Upper lobe of right lung (tissue), 1 donor: ENCODE measurements around the gene NDUFS4. TPM values are rescaled to one million over a fixed set of nuclear protein-coding genes. Genes with fewer than 3 reads are reported as not detected.

Experiments
- ATAC-seq: fragments of 200-7000 bp; cut with Tn5 transposase; one replicate; pipeline ENCODE4 v1.9.1; 2020; ENCODE audit warnings: mild to moderate bottlenecking, moderate library complexity
- DNase-seq: peaks from one replicate; pipeline ENCODE4 v3.0.0-alpha.2; 2020
- H3K27ac ChIP-seq: fragments of 200-600 bp; one replicate; pipeline ENCODE4 v1.8.0; 2022
- H3K27me3 ChIP-seq: fragments of 200-600 bp; one replicate; pipeline ENCODE4 v1.8.0; 2022; ENCODE audit warnings: mild to moderate bottlenecking
- H3K36me3 ChIP-seq: fragments of 200-600 bp; one replicate; pipeline ENCODE4 v1.8.0; 2022
- H3K4me1 ChIP-seq: fragments of 200-600 bp; one replicate; pipeline ENCODE4 v1.8.0; 2022
- H3K4me3 ChIP-seq: fragments of 200-600 bp; one replicate; pipeline ENCODE4 v1.8.0; 2022; ENCODE audit warnings: mild to moderate bottlenecking
- H3K9me3 ChIP-seq: fragments of 200-600 bp; one replicate; pipeline ENCODE4 v1.8.0; 2022
- CTCF ChIP-seq: fragments of 200-600 bp; IDR thresholded peaks from one replicate; pipeline ENCODE4 v1.8.0; 2022; ENCODE audit warnings: antibody characterized with exemption
- intact Hi-C: fragments of 100-400 bp; cut with DNase I; formaldehyde crosslinking; loops from one replicate; pipeline ENCODE4 v1.11.0; 2022
- total RNA-seq: library from RNA; stranded (reverse); fragmentation: NEBNext Ultra II Directional; extraction: Animal tissue kit (Norgen Biotek cat#: 25700); gene quantifications from one replicate; pipeline ENCODE4 v1.2.1, GENCODE V29; 2021
- donor health status: DM: no; HTN: yes; CAD: no; lungs with severe emphysema.

NDUFS4 gene
- total RNA-seq, 1 donor from 2014 or later: 54.1 TPM

DNA sequence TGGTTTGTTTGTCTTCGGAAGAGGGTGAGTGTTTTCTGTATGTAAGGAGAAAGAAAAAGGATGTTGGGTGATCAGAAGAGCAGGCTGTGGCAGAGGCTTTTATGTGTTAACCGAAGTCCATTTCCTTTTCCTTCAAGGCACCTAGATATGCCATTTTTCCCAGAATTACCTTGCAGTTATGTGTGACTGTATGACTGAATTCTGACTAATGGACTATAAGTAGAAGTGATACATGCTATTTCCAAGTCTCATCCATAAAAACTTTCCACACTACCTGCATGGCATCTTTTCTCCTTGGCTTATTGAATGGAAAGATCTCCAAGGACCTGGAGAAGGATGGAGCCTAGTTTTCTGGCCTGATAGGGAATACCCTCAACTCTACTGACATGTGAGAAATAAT is 10.6 kb upstream of the NDUFS4 start:
- no peak for TF ChIP-seq CTCF
- Histone ChIP-seq H3K4me3 (no peak overlapping the region), H3K27ac (no peak overlapping the region), H3K27me3 (no peaks in the 10 kb centered on the region), H3K9me3 (no peaks in the 10 kb centered on the region), H3K36me3 (no peaks in the 10 kb centered on the region), H3K4me1 (no peaks in the 10 kb centered on the region)
- ATAC-seq (no peak), DNase-seq (no peak)
- intact Hi-C loops: no loop called here

DNA sequence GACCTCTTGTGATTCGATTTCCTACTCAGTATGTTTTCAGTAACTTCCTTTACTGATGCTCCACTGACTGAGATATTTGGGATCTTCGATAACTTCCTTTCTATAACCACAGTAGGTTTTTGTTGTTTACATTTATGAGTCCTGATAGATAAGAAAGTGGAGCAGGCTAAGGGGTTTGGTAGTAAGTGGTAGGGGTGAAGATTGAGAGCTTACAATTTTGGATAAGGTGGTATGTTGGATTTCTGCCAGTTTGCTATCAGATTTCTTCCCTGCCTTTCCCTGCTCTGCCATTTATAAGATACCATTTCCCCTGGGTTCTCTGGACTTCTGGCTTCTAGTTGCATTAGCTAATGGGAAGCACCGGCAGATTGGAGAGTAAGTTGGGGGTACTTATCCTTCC is 7.9 kb upstream of the NDUFS4 start:
- Histone ChIP-seq H3K27ac (no peak overlapping the region), H3K4me1 (no peaks in the 10 kb centered on the region), H3K27me3 (peaks cover 10% of the 10 kb centered on the region), H3K4me3 (no peak overlapping the region), H3K9me3 (no peaks in the 10 kb centered on the region), H3K36me3 (no peaks in the 10 kb centered on the region)
- no peak for TF ChIP-seq CTCF
- intact Hi-C loops: no loop called here
- ATAC-seq (no peak), DNase-seq (no peak)

- no peak for TF ChIP-seq CTCF
- intact Hi-C loops: no loop called here
- DNase-seq (no peak), ATAC-seq (no peak)
- peaks cover 10% of the 10 kb centered on the region for H3K27me3 ChIP-seq
- no peak overlapping the region for H3K27ac ChIP-seq
- no peak overlapping the region for H3K4me3 ChIP-seq
- H3K4me1 ChIP-seq: no peaks in the 10 kb centered on the region
- H3K36me3 ChIP-seq: no peaks in the 10 kb centered on the region
- H3K9me3 ChIP-seq: no peaks in the 10 kb centered on the region
Measured at GRCh38 chr5:53554444-53554843, 6.0 kb upstream of the NDUFS4 start.

- no peaks in the 10 kb centered on the region for H3K4me1 ChIP-seq
- TF ChIP-seq CTCF: no peak
- no peak overlapping the region for H3K4me3 ChIP-seq
- no peaks in the 10 kb centered on the region for H3K9me3 ChIP-seq
- peaks cover 10% of the 10 kb centered on the region for H3K27me3 ChIP-seq
- H3K36me3 ChIP-seq: no peaks in the 10 kb centered on the region
- ATAC-seq (no peak), DNase-seq (no peak)
- H3K27ac ChIP-seq: no peak overlapping the region
- intact Hi-C loops: no loop called here
Measured at GRCh38 chr5:53555160-53555559, 5.3 kb upstream of the NDUFS4 start.

GRCh38 chr5:53556001-53556400 is 4.4 kb upstream of the NDUFS4 start:
- no peak for ATAC-seq
- Histone ChIP-seq H3K4me3 (no peak overlapping the region), H3K27ac (no peak overlapping the region), H3K27me3 (peaks cover 10% of the 10 kb centered on the region), H3K4me1 (no peaks in the 10 kb centered on the region), H3K36me3 (no peaks in the 10 kb centered on the region), H3K9me3 (no peaks in the 10 kb centered on the region)
- no peak for TF ChIP-seq CTCF
- intact Hi-C loops: no loop called here
- DNase-seq: no peak

GRCh38 chr5:53557386-53557785 is 3.1 kb upstream of the NDUFS4 start:
- no peaks in the 10 kb centered on the region for H3K9me3 ChIP-seq
- H3K27me3 ChIP-seq: peaks cover 10% of the 10 kb centered on the region
- peaks cover 10% of the 10 kb centered on the region for H3K4me1 ChIP-seq
- ATAC-seq: no peak
- H3K27ac ChIP-seq: no peak overlapping the region
- DNase-seq: no peak
- H3K4me3 ChIP-seq: no peak overlapping the region
- intact Hi-C loops: no loop called here
- no peaks in the 10 kb centered on the region for H3K36me3 ChIP-seq
- no peak for TF ChIP-seq CTCF
